Kidney (tissue), 14 donors: ENCODE data around the gene DCXR. TPM values are rescaled to one million over a fixed set of nuclear protein-coding genes. Genes with fewer than 3 reads are reported as not detected.
A peak's percentile ranks its signal among the peaks of the same experiment; 100 is the strongest.

Source experiments
- DNase-seq, 5 donors: peaks; one replicate each; pipeline ENCODE4 v3.0.0-alpha.2; 2013 to 2020
- FAIRE-seq: peaks from 2 replicates; lab custom pipeline; 2012; peaks lifted over from hg19 to GRCh38; lab: Jason Lieb, UNC
- H3K27ac ChIP-seq, 2 donors: one replicate each; pipeline ENCODE4 v1.7.0; 2013; ENCODE audit warnings: low read depth in 2 of 2, low read length in 2 of 2, inconsistent platforms in 1 of 2
- H3K27me3 ChIP-seq: one replicate; pipeline ENCODE4 v1.7.1; 2013; ENCODE audit warnings: low read length, inconsistent platforms; ENCODE audit not compliant: control insufficient read depth, insufficient read depth
- H3K36me3 ChIP-seq, 3 donors: one replicate each; pipeline versions ENCODE4 v1.7.0 to v1.7.1; 2013; ENCODE audit warnings: low read length in 3 of 3, control low read depth in 1 of 3, inconsistent platforms in 1 of 3; ENCODE audit not compliant: insufficient read depth in 3 of 3, control insufficient read depth in 2 of 3
- H3K4me1 ChIP-seq, 3 donors: one replicate each; pipeline versions ENCODE4 v1.7.0 to v1.7.1; 2013; ENCODE audit warnings: low read length in 3 of 3, inconsistent platforms in 1 of 3, low read depth in 1 of 3; ENCODE audit not compliant: control insufficient read depth in 2 of 3, insufficient read depth in 2 of 3
- H3K4me3 ChIP-seq, 3 donors: one replicate each; pipeline versions ENCODE4 v1.7.0 to v1.8.1; 2013; ENCODE audit warnings: low read length in 3 of 3, control low read depth in 1 of 3, inconsistent platforms in 1 of 3
- H3K9ac ChIP-seq, 3 donors: one replicate each; pipeline versions ENCODE4 v1.7.0 to v1.7.1; 2013; ENCODE audit warnings: low read length in 3 of 3, control low read depth in 1 of 3, inconsistent platforms in 1 of 3
- H3K9me3 ChIP-seq, 3 donors: one replicate each; pipeline versions ENCODE4 v1.7.0 to v1.7.1; 2013; ENCODE audit warnings: low read length in 3 of 3, control low read depth in 1 of 3, inconsistent platforms in 1 of 3; ENCODE audit not compliant: control insufficient read depth in 2 of 3, insufficient read depth in 1 of 3
- CTCF ChIP-seq: IDR thresholded peaks from 3 replicates; pipeline ENCODE4 v1.5.1; 2012; ENCODE audit warnings: mild to moderate bottlenecking, moderate library complexity, borderline replicate concordance; ENCODE audit not compliant: insufficient read depth; ENCODE audit errors: extremely low read depth
- intact Hi-C: fragments of 100-400 bp; cut with DNase I; formaldehyde crosslinking; loops from one replicate; pipeline ENCODE4 v1.11.1; 2022
- polyA plus RNA-seq: library from polyadenylated mRNA; stranded (reverse); fragments of 350-450 nt; fragmentation: Illumina TruSeq; extraction: RNeasy Lipid Tissue Mini Kit (QIAGEN cat#74804); gene quantifications from one replicate; pipeline ENCODE4 v1.2.3, GENCODE V29; 2014; ENCODE audit warnings: low read depth, low replicate concordance; ENCODE audit not compliant: insufficient read depth
- total RNA-seq: library from RNA; stranded (reverse); fragmentation: NEBNext Ultra II Directional; extraction: Animal tissue kit (Norgen Biotek cat#: 25700); gene quantifications from one replicate; pipeline ENCODE4 v1.2.1, GENCODE V29; 2021
- donor health status: control.
- donor health status: control.
- donor health status: control.
- donor health status: control.
- donor health status: control.
- donor health status: DM: yes; HTN: yes; CAD: no.
- donor health status: Normal renal cell carcinoma (clear cell type).

Gene DCXR
- total and polyA plus RNA-seq, 2 donors from 2014 or later = 102 to 551 TPM

GRCh38 chr17:82036634-82037091, 834 bp downstream of the DCXR start:
- Histone ChIP-seq H3K9me3 (no peaks in the 10 kb centered on the region), H3K27ac (peak overlapping the region; percentile 96 to 99), H3K4me3 (peak overlapping the region; percentile 41 to 84 (median 50)), H3K9ac (peak overlapping the region in 2 of 3 donors; percentile 84 to 91), H3K4me1 (peaks cover 3 to 19% (median 5%) of the 10 kb centered on the region in 3 donors), H3K36me3 (peaks cover 0 to 7% (median 0%) of the 10 kb centered on the region in 3 donors), H3K27me3 (no peaks in the 10 kb centered on the region)
- FAIRE-seq (no peak), DNase-seq (no peak)
- intact Hi-C loops = loop anchor here (10.0 kb wide), 1 partner anchor 118 kb away; no protein-coding TSS in a partner anchor
- no peak for TF ChIP-seq CTCF

- Histone ChIP-seq H3K36me3 (peaks cover 0 to 7% (median 0%) of the 10 kb centered on the region in 3 donors), H3K4me1 (peaks cover 3 to 19% (median 5%) of the 10 kb centered on the region in 3 donors), H3K27me3 (no peaks in the 10 kb centered on the region), H3K9ac (peak overlapping the region in 1 of 3 donors; percentile 91), H3K4me3 (peak overlapping the region in 2 of 3 donors; percentile 41 to 84), H3K9me3 (no peaks in the 10 kb centered on the region), H3K27ac (peak overlapping the region in 1 of 2 donors; percentile 99)
- intact Hi-C loops = loop anchor here (10.0 kb wide), 1 partner anchor 119 kb away; no protein-coding TSS in a partner anchor
- FAIRE-seq = no peak
- DNase-seq = no peak
- TF ChIP-seq CTCF = no peak
Measured at GRCh38 chr17:82035956-82036633, 1.4 kb downstream of the DCXR start.

- Histone ChIP-seq H3K36me3 (peaks cover 0 to 7% (median 0%) of the 10 kb centered on the region in 3 donors), H3K4me3 (peak overlapping the region in 1 of 3 donors; percentile 84), H3K27me3 (no peaks in the 10 kb centered on the region), H3K9me3 (no peaks in the 10 kb centered on the region), H3K27ac (no peak overlapping the region), H3K9ac (no peak overlapping the region), H3K4me1 (peaks cover 3 to 21% (median 5%) of the 10 kb centered on the region in 3 donors)
- no peak for DNase-seq
- TF ChIP-seq CTCF = no peak
- FAIRE-seq = no peak
- intact Hi-C loops = loop anchor here (10.0 kb wide), 1 partner anchor 119 kb away; no protein-coding TSS in a partner anchor
Measured at GRCh38 chr17:82035488-82035887, 2.0 kb downstream of the DCXR start.
